Muscle of arm (tissue), 12 donors: ENCODE results near the gene RASSF7. TPM values are rescaled to one million over a fixed set of nuclear protein-coding genes. Genes with fewer than 3 reads are reported as not detected.

Experiments
- DNase-seq: peaks from one replicate; pipeline ENCODE4 v3.0.0-alpha.2; 2013
- polyA plus RNA-seq, 12 donors: library from polyadenylated mRNA; unstranded; fragments of 120-200 nt; gene quantifications; one replicate each; pipeline ENCODE4 v1.2.1, GENCODE V29; 2013; ENCODE audit not compliant: insufficient read length in 12 of 12

The RASSF7 gene
- polyA plus RNA-seq, 12 donors: 1.7 to 15.5 (median 2.4) TPM; not detected in 1

DNA sequence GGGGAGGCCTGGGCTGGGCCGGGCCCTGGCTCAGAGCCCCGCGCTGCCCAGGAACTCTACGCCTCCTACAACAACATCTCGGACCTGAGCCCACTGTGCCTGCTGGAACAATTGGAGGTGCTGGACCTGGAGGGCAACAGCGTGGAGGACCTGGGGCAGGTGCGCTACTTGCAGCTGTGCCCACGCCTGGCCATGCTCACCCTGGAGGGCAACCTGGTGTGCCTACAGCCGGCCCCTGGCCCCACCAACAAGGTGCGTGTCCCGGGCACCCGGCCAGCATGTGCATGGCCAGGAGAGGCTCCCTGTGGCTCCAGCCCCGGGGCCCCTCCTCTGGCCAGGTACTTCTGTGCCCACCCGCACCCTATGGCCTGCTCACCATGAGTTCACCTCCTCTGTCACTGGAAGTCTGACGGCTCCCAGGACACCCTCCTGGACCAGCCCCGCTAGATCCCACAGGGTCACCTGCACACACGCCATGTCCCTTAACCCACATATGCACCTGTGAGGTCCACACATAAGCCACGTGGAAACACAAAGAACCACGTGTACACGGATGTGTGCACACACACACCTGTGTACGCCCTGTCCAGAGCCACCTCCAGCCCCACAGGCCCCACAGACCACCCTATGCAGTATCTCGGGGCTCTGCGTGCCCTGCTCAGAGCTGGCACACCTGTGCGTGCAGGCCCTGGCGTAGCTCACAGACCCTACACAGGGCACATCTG is 10.6 kb upstream of the RASSF7 start:
- no peak for DNase-seq

DNA sequence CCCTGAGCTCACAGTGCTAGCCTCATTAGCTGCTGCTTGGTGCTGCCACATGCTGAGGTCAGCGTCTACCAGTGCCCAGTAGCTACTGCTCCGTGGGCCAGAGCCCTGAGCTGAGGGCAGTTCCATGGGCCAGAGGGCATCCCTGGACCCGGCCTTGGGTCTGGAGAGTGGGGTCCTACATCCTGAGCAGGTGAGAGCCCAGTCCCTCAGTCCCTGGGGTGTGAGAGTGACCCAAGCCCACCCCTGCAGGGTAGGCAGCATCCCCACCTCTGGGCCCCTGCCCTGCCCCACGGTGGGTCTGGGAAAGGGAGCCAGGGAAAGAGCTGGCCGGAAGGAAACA is 10.1 kb upstream of the RASSF7 start:
- no peak for DNase-seq

DNA sequence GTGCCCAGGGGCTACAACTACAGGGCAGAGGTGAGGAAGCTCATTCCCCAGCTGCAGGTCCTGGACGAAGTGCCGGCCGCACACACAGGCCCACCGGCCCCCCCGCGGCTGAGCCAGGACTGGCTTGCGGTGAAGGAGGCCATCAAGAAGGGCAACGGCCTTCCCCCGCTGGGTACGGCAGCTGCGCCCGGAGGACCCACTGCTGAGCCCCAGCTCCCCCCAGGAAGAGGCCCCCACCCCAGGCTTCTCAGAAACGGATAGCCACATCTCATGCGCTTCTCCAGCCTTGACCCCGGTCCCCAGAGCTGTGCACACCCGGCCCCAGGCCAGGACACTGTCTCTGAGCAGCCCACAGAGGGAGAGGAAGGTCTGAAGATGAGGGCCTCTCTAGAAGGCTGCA is 9.6 kb upstream of the RASSF7 start:
- no peak for DNase-seq

DNA sequence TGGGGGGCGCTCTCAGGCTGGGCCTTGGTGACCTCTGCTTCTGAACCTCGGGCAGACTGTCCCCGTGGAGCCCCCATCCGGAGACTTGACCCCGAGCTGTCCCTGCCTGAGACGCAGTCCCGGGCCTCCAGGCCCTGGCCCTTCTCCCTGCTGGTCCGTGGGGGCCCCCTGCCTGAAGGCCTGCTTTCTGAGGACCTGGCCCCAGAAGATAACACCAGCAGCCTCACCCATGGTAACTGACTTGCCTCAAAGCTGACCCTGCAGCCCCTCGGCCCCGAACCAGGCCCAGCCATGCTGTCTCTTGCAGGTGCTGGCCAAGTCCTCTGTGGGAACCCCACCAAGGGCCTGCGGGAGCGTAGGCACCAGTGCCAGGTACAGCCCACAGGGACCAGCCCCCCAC is 9.2 kb upstream of the RASSF7 start:
- DNase-seq: no peak

DNA sequence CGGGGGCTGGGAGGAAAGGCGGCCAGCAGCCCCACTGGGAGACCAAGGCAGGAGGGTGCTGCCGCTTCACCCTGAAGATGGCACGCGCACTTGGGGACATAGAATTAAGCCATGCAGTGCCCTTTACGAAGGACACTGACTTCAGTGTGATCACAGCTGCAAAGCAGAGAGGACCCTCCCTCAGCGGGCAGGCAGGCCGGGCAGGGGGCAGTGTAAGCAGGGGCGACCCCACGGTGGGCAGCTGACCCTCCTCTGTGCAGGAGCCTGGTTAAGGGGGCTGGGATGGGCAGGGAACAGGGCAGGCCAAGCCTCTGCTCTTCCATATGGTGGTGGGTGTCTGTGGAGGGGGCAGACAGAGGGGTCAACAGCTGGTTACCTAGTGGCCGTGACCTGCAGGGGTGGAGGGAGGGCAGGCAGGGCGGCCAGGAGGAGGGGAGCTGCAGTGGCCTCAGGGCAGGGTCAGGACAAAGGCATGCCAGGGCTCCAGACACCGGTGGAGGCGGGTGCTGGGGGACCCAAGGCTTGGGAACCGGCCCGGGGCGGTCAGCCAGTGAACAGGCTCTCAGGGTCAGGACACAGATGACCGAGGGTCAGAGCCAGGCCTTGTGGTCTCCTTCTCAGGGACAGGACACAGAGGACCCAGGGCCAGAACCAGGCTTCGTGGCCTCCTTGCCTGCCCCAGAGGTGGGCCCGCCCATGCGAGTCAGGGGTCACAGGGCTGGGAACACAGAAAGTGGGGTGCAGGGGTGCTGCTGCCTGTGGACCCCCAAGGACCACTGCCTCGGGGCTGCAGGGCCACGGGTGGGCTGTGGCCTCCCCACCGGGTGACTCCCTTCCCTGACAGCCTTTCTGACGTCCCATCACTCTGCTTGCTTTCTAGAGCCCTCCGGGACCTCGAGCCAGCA is 7.4 kb upstream of the RASSF7 start:
- no peak for DNase-seq

DNA sequence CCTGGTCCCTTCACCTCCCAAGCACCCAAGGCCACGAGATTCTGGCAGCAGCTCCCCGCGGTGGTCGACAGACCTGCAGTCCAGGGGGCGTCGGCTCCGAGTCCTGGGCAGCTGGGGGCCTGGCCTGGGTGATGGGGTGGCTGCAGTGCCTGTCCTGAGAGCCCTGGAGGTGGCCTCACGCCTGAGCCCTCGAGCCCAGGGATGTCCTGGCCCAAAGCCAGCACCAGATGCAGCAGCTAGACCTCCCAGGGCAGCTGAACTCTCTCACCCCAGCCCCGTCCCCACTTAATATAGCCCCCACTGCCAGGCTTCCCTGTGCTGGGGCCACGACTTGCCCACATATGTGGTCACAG is 6.8 kb upstream of the RASSF7 start:
- no peak for DNase-seq

DNA sequence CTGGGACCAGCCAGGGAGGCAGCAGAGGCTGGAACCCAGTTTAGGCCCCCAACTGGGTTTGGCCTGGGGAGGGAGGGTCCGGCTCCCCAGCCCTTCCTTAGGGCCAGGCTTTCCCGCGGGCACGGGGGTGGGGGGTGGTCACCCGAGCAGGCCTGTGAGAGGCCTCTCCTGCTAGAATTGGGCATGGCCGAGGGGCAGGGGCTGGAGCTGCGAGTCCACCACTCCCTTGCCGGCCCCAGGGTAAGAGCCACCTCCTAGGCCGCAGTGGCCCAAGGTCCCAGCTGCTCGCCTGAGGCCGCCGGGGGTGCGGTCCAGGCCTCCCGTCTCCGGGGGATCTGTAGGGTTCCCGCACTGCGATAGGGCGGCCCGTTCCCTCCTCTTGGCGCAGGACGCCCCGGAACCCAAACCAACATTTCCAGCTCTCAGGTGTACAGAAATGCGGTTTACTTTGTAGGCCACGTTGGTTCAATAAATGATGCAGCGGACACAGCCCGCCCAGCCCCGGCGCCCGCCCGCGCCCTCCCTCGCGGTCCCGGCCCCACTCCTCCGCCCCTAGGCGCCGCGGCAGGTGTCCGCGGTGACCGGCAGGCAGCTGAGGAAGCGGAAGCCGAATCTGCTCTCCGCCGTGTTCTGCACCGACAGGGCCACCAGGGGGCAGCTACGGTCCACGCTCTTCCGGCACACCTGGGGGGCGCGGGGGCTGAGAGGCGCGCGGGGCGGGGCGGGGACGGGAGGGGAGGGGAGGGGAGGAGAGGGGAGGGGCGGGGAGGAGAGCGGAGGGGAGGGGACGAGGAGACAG is 6.1 kb upstream of the RASSF7 start:
- DNase-seq: no peak

DNA sequence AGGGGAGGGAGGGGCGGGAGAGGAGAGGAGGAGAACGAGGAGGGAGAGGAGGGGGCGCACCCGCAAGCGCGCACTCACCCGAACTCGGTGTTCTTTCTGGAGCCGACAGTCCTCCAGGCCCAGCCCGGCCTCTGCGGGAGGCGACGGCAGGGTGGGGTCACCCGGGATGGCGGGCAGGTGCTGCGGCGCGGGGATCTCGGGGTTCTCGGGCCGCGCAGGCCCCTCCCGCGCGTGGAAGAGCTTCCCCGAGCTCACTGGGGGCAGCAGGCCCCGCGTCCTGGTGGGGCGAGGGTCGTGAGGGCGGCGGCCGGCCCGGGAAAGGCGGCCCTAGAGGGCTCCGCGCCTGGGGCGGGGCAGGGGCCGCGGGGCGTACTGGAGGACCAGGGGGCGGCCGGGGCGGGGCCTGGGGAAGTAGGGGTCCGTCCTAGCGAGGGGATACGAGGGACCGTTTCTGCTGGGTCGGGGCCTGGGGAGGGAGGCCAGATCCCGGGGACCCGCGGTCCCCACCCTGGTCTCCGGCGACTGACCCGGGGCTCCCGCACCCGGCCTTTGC is 5.5 kb upstream of the RASSF7 start:
- DNase-seq: no peak

DNA sequence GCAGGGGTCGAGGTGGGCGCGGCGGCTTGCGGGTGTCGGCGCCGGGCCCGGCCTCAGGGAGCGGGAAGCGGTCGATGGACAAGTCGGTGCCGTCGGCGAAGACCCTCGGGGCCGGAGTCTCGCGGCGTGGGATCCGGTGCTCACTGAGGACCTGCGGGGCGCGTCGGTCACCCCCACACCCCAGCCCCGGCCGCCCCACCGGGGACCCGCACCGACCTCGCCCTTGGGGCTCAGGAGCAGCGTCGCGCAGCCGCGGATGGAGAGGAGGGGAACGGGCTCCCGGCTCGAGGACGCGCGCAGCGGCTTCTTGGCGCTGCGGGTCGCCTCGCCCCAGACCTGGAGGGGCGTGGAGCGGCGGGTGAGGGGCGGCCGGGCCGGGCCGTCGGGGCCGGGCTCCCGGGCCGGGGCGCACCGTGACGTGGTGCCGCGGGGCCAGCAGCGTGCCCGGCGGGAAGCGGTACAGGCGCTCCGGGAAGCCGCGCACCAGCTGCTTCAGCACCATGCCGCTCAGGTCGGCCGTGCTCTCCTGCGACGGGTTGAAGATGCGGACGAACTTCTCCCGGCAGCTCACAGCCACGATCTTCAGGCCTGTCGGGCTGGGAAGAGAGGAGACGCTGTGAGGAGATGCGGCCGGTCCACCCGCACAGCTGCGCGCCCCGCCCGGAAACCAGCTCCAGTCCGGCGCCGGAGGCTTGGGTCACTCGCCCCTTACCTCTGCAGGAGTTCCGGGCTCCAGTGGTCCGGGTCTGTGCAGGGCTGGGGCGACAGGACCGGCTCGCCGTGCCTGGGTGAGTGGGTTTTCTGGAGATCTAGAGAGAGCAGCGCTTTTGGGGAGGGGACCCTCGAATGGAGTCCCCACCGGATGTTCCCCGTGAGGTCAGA is 4.7 kb upstream of the RASSF7 start:
- no peak for DNase-seq

DNA sequence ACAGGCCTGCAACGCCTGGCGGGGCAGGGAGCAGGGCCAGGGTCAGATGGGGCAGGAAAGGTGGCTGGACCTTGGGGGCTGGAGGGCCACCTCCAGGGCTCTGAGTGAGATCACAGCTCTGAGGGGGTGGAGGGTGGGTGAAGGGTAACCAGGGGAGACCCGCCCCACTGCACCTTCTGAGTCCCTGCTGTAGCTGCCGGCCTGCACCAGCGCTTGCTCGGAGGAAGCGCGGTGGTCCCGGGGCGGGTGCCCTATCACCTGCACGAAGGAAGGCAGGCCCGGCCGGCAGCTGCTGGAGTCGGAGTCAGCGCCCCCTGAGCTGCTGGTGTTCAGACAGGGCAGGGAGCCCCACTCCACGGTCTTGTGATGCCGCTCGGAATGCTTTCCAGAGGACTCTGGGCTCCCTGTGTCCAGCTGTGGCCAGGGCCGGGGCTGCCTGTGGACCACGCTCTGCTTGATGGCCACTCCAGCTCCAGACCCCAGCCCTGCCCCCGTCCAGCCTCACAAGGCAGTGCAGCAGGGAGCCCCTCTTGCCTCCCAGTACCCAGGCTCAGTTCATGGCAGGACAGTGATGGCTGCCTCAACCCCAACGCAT is 4.0 kb upstream of the RASSF7 start:
- no peak for DNase-seq

DNA sequence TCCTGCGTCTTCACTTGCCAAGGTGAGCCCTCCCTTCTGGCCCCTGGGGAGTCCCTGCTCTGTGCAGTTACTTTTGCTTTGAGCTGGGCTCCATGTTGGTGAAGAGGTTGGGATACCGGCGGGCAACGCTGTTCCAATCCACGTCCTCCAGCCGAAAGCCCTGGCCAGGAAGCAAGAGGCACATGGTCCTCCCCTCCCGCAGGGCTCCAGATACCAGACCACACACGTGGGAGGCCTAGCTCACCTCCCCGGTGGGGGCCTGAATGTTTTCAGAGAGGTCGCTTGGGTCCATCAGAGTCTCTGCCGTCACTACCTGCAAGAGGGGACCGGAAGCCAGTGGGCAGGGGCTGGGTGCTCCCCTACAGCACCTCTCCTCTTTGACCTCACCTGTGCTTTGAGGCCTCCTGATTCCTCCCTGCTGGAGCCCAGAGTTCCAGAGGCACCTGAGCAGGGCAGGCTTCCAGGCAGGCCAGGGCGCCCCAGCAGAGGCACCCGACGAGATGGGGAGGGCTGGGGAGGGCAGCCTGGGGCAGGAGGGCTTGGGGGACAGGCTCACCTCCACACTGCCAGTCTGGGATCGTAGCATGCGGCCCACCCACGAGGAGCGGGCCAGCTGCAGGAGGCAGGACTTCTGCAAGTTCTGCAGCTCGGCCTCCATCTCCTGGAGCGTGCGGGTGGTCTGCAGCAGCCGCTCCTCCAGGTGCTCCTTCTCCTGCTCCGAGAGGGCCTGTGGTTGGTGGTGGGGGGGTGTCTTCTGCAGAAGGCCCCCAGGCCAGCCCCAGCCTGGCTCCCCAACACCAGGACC is 3.2 kb upstream of the RASSF7 start:
- DNase-seq: no peak

DNA sequence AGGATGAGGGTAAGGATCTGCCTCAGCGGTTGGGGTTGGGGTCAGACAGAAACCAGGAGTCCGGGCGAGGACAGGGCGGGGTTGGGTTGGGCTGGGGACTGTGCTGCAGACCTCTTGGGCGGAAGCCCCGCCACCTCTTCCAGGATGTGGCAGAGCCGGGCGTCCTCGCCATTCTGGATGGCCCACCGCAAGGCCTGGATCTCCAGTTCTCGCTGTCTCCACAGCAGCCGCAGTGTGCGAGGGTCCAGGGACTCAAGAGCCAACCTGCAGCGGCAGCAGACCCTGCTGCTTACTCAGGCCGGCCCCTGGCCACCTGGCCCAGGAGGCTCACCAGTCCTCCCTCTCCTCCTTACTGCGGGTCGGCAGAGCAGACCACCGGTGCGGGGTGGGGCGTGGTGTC is 2.3 kb upstream of the RASSF7 start:
- DNase-seq: no peak

DNA sequence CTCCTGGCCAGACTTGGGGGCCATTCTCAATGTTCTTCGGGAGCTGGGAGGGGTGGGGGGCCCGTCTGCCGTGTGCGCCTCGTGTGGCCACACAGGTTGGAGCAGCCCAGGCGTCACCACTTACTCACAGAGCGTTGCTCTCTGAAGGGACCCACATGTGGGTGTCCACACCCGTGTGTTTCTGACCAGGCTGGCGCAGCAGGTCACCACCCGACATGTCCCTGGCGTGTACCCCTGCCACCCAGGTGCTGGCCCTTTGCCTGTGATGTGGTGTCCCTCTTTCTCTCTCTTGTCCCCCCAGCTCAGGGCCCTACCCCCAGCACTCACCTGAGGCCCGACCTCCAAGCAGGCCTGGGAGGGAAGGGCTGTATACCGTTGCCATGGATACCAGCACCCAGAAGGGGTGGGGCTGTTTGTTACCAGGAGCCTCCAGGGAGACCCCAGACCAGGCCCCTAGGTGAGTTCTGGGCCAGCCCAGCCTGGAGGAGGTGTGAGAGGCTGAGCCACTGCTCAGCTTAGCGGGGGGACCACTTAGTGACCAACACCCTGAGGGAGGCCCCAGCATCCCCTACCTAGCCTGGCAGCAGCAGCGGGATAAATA is 1.6 kb upstream of the RASSF7 start:
- no peak for DNase-seq

DNA sequence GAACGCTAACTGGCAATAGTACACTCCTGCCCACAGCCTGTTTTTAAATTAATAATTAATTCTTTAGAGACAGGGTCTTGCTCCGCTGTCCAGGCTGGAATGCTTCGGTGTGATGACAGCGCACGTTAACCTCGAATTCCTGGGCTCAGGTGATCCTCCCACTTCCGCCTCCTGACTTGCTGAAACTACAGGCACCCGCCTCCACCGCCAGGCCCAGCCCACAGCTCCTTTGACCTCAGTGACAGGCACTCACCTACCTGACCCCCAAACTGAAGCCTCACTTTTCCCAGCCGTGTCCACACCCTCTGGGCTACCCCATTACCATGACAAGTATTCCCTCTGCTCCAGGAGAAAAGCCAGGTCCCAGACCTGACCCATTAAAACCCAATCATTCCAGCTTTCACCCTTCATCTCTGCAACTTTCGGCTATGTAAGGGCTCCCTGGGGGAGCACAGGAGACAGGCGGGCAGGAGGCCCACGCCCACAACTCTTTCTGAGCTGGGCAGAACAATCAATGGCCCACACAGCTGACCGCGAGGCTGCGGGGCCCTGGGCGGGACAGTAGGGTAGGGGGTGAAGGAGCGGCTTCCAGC is 962 bp upstream of the RASSF7 start:
- no peak for DNase-seq

DNA sequence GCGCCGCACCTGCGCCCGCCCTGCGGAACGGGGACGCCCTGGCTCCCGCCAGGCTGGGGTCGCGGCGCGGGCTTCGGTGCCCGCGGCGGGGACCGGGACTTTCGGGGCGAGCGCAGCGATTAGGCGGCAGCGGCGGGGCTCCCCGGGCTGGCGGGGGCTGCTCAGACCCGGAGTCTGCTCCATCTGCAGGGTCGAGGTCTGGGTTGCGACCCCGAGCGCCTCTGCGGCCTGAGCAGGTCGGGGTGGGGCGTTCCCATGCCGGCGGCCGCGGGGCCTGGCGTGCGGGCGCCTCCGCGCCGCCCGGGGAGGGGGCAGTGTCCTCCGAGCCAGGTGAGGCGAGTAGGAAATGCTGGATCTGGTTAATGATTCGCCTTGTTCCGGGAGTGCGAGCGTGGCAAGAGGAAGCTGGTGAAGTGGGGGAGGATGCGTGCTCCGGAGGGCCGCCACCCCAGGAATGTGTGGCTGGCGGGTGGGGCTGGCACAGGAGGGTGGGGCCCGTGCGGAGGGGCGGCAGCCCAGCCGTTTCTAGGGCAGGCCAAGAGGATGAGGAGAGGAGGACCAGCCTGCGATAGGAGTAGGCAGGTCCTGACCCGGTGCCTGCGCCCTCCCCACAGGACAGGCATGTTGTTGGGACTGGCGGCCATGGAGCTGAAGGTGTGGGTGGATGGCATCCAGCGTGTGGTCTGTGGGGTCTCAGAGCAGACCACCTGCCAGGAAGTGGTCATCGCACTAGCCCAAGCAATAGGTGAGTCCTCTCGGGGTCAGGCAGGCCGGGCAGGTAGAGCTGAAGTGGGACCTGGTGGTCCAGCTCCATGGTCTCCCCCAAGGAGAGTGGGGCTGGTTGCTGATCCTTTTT is 606 bp downstream of the RASSF7 start:
- no peak for DNase-seq

DNA sequence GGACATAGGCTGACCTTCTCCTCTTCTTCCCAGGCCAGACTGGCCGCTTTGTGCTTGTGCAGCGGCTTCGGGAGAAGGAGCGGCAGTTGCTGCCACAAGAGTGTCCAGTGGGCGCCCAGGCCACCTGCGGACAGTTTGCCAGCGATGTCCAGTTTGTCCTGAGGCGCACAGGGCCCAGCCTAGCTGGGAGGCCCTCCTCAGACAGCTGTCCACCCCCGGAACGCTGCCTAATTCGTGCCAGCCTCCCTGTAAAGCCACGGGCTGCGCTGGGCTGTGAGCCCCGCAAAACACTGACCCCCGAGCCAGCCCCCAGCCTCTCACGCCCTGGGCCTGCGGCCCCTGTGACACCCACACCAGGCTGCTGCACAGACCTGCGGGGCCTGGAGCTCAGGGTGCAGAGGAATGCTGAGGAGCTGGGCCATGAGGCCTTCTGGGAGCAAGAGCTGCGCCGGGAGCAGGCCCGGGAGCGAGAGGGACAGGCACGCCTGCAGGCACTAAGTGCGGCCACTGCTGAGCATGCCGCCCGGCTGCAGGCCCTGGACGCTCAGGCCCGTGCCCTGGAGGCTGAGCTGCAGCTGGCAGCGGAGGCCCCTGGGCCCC is 1.4 kb downstream of the RASSF7 start:
- DNase-seq: no peak

DNA sequence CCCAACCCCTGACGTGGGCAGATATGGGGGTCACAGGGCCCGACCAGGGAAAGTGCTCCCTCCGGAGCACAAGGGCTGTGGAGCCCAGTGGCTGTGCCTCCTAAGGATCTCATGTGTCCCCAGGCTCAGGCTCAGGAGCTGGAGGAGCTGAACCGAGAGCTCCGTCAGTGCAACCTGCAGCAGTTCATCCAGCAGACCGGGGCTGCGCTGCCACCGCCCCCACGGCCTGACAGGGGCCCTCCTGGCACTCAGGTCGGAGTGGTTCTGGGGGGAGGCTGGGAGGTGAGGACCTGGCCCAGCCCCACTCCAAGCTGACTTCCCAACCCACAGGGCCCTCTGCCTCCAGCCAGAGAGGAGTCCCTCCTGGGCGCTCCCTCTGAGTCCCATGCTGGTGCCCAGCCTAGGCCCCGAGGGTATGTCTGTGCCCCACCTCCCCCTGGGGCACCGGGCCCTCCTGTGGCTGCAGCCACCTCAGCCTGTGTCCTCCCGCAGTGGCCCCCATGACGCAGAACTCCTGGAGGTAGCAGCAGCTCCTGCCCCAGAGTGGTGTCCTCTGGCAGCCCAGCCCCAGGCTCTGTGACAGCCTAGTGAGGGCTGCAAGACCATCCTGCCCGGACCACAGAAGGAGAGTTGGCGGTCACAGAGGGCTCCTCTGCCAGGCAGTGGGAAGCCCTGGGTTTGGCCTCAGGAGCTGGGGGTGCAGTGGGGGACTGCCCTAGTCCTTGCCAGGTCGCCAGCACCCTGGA is 2.5 kb downstream of the RASSF7 start:
- no peak for DNase-seq
